Trophoblast cell (in vitro differentiated cells and primary cell): ENCODE data around the gene GRK4.

ENCODE experiments used
- DNase-seq, 2 donors: peaks; one replicate each; pipeline ENCODE4 v3.0.0-alpha.2; 2016
- H2AFZ ChIP-seq: 2 replicates; pipeline ENCODE4 v1.6.1; 2013; ENCODE audit warnings: low read length, moderate library complexity, mild to moderate bottlenecking; ENCODE audit not compliant: insufficient read depth, poor library complexity
- H2AK5ac ChIP-seq: 2 replicates; pipeline ENCODE4 v1.6.1; 2013; ENCODE audit warnings: mild to moderate bottlenecking, low read length
- H2BK120ac ChIP-seq: 2 replicates; pipeline ENCODE4 v1.6.1; 2013; ENCODE audit warnings: low read length, mild to moderate bottlenecking, moderate library complexity; ENCODE audit not compliant: insufficient read depth, poor library complexity
- H2BK12ac ChIP-seq: 2 replicates; pipeline ENCODE4 v1.6.1; 2013; ENCODE audit warnings: mild to moderate bottlenecking, low read length, moderate library complexity
- H2BK5ac ChIP-seq: 2 replicates; pipeline ENCODE4 v1.6.1; 2013; ENCODE audit warnings: low read length, low read depth, moderate library complexity, mild to moderate bottlenecking; ENCODE audit not compliant: poor library complexity
- H3K14ac ChIP-seq: 2 replicates; pipeline ENCODE4 v1.6.1; 2013; ENCODE audit warnings: mild to moderate bottlenecking, low read length
- H3K18ac ChIP-seq: 2 replicates; pipeline ENCODE4 v1.6.1; 2013; ENCODE audit warnings: mild to moderate bottlenecking, low read length
- H3K23ac ChIP-seq: 2 replicates; pipeline ENCODE4 v1.6.1; 2013; ENCODE audit warnings: low read length
- H3K27ac ChIP-seq: 2 replicates; pipeline ENCODE4 v1.5.1; 2013; ENCODE audit warnings: low read depth, mild to moderate bottlenecking, inconsistent platforms, low read length, moderate library complexity
- H3K27me3 ChIP-seq: 2 replicates; pipeline ENCODE4 v1.6.1; 2013; ENCODE audit warnings: inconsistent platforms, mild to moderate bottlenecking, low read length, moderate library complexity; ENCODE audit not compliant: insufficient read depth
- H3K36me3 ChIP-seq, 2 experiments: 1 replicate in 1 of 2; 2 replicates in 1 of 2; pipeline ENCODE4 v1.6.1; 2013; ENCODE audit warnings: low read length in 2 of 2, mild to moderate bottlenecking in 2 of 2, moderate library complexity in 1 of 2; ENCODE audit not compliant: insufficient read depth in 2 of 2, control insufficient read depth in 1 of 2
- H3K4ac ChIP-seq: 2 replicates; pipeline ENCODE4 v1.6.1; 2013; ENCODE audit warnings: low read depth, mild to moderate bottlenecking, low read length, moderate library complexity
- H3K4me1 ChIP-seq, 2 experiments: 1 replicate in 1 of 2; 2 replicates in 1 of 2; pipeline ENCODE4 v1.6.1; 2013; ENCODE audit warnings: low read length in 2 of 2, mild to moderate bottlenecking in 2 of 2, moderate library complexity in 1 of 2; ENCODE audit not compliant: insufficient read depth in 2 of 2, control insufficient read depth in 1 of 2
- H3K4me2 ChIP-seq: 2 replicates; pipeline ENCODE4 v1.6.1; 2013; ENCODE audit warnings: inconsistent platforms, mild to moderate bottlenecking, low read length, moderate library complexity
- H3K4me3 ChIP-seq: 2 replicates; pipeline ENCODE4 v1.5.1; 2013; ENCODE audit warnings: mild to moderate bottlenecking, low read depth, low read length, inconsistent platforms
- H3K79me1 ChIP-seq: one replicate; pipeline ENCODE4 v1.6.1; 2013; ENCODE audit warnings: low read length
- H3K79me2 ChIP-seq: 2 replicates; pipeline ENCODE4 v1.6.1; 2013; ENCODE audit warnings: low read length, mild to moderate bottlenecking; ENCODE audit not compliant: control insufficient read depth, insufficient read depth, poor library complexity
- H3K9ac ChIP-seq: 2 replicates; pipeline ENCODE4 v1.6.1; 2013; ENCODE audit warnings: mild to moderate bottlenecking, low read length
- H3K9me3 ChIP-seq: 2 replicates; pipeline ENCODE4 v1.6.1; 2013; ENCODE audit warnings: low read depth, mild to moderate bottlenecking, control low read depth, inconsistent platforms, low read length; ENCODE audit not compliant: insufficient read depth
- H4K12ac ChIP-seq: 2 replicates; pipeline ENCODE4 v1.6.1; 2013; ENCODE audit warnings: low read depth, mild to moderate bottlenecking, low read length, moderate library complexity
- H4K8ac ChIP-seq: 2 replicates; pipeline ENCODE4 v1.6.1; 2013; ENCODE audit warnings: low read depth, mild to moderate bottlenecking, low read length, moderate library complexity
- H4K91ac ChIP-seq: one replicate; pipeline ENCODE4 v1.6.1; 2013; ENCODE audit warnings: low read depth, mild to moderate bottlenecking, low read length, moderate library complexity
- WGBS: extraction: QIAGEN DNeasy Blood & Tissue Kit; methylation state at CpG from one replicate; pipeline ENCODE4 v1.1.7; 2013; ENCODE audit warnings: missing lambda C conversion rate; ENCODE audit not compliant: insufficient read length, insufficient coverage; ENCODE audit errors: extremely low coverage; 5-methylcytosine and 5-hydroxymethylcytosine counted together

GRK4 gene

GRCh38 chr4:2925931-2926860 lies 37.2 kb upstream of the GRK4 start:
- Histone ChIP-seq H4K91ac (no peak overlapping the region), H3K14ac (no peak overlapping the region), H3K4me2 (no peak overlapping the region), H3K4ac (no peak overlapping the region), H3K4me3 (no peak overlapping the region), H3K79me2 (no peaks in the 10 kb centered on the region), H3K4me1 (peaks cover 5 to 14% of the 10 kb centered on the region in 2 experiments), H2BK120ac (no peak overlapping the region), H3K23ac (no peak overlapping the region), H3K9me3 (peaks cover 3% of the 10 kb centered on the region), H3K9ac (no peak overlapping the region), H2BK5ac (no peak overlapping the region), H4K12ac (no peak overlapping the region), H2AK5ac (no peak overlapping the region), H3K27me3 (no peaks in the 10 kb centered on the region), H3K36me3 (peaks cover 67 to 69% of the 10 kb centered on the region in 2 experiments), H3K18ac (no peak overlapping the region), H2BK12ac (no peak overlapping the region), H3K79me1 (no peaks in the 10 kb centered on the region), H4K8ac (no peak overlapping the region), H3K27ac (no peak overlapping the region), H2AFZ (no peak overlapping the region)
- DNase-seq: no peak
- WGBS: no CpG with 5 or more reads among the region's 41 CpGs

- no peak overlapping the region for H3K4me2 ChIP-seq
- H2BK5ac ChIP-seq: no peak overlapping the region
- no CpG with 5 or more reads among the region's 18 CpGs for WGBS
- no peak overlapping the region for H3K4ac ChIP-seq
- no peak overlapping the region for H2AFZ ChIP-seq
- H4K12ac ChIP-seq: no peak overlapping the region
- H4K8ac ChIP-seq: no peak overlapping the region
- peaks cover 5 to 14% of the 10 kb centered on the region in 2 experiments for H3K4me1 ChIP-seq
- peak in 1 of 2 donors; percentile 48 for DNase-seq
- no peaks in the 10 kb centered on the region for H3K27me3 ChIP-seq
- H3K79me2 ChIP-seq: no peaks in the 10 kb centered on the region
- no peak overlapping the region for H2AK5ac ChIP-seq
- no peak overlapping the region for H2BK120ac ChIP-seq
- H3K4me3 ChIP-seq: no peak overlapping the region
- no peak overlapping the region for H2BK12ac ChIP-seq
- H3K9ac ChIP-seq: no peak overlapping the region
- peaks cover 3% of the 10 kb centered on the region for H3K9me3 ChIP-seq
- no peak overlapping the region for H3K14ac ChIP-seq
- H3K23ac ChIP-seq: no peak overlapping the region
- no peak overlapping the region for H3K27ac ChIP-seq
- H3K36me3 ChIP-seq: peaks cover 76 to 78% of the 10 kb centered on the region in 2 experiments
- no peaks in the 10 kb centered on the region for H3K79me1 ChIP-seq
- H3K18ac ChIP-seq: no peak overlapping the region
- H4K91ac ChIP-seq: no peak overlapping the region
These were observed 36.2 kb upstream of the GRK4 start for GRCh38 chr4:2927016-2927695.

GRCh38 chr4:2927696-2928075 lies 35.7 kb upstream of the GRK4 start:
- Histone ChIP-seq H3K18ac (no peak overlapping the region), H3K27ac (no peak overlapping the region), H2AK5ac (no peak overlapping the region), H3K4me1 (peaks cover 5 to 11% of the 10 kb centered on the region in 2 experiments), H3K4me3 (no peak overlapping the region), H3K36me3 (peaks cover 78 to 83% of the 10 kb centered on the region in 2 experiments), H3K4me2 (no peak overlapping the region), H3K9ac (no peak overlapping the region), H2BK120ac (no peak overlapping the region), H3K79me2 (no peaks in the 10 kb centered on the region), H4K12ac (no peak overlapping the region), H4K8ac (no peak overlapping the region), H2AFZ (no peak overlapping the region), H2BK12ac (no peak overlapping the region), H2BK5ac (no peak overlapping the region), H3K9me3 (peaks cover 3% of the 10 kb centered on the region), H4K91ac (no peak overlapping the region), H3K27me3 (no peaks in the 10 kb centered on the region), H3K23ac (no peak overlapping the region), H3K79me1 (no peaks in the 10 kb centered on the region), H3K4ac (no peak overlapping the region), H3K14ac (no peak overlapping the region)
- WGBS: no CpG with 5 or more reads among the region's 12 CpGs
- DNase-seq: no peak

- Histone ChIP-seq H3K4me2 (no peak overlapping the region), H3K23ac (no peak overlapping the region), H4K12ac (no peak overlapping the region), H4K91ac (peak overlapping the region; percentile 17), H3K4ac (peak overlapping the region; percentile 30), H3K36me3 (peaks cover 74 to 82% of the 10 kb centered on the region in 2 experiments), H3K9ac (no peak overlapping the region), H3K79me1 (no peaks in the 10 kb centered on the region), H3K27ac (peak overlapping the region; percentile 28), H2BK12ac (no peak overlapping the region), H3K14ac (no peak overlapping the region), H3K79me2 (no peaks in the 10 kb centered on the region), H2BK5ac (no peak overlapping the region), H3K4me3 (no peak overlapping the region), H4K8ac (peak overlapping the region; percentile 8), H2AK5ac (no peak overlapping the region), H3K27me3 (no peaks in the 10 kb centered on the region), H3K9me3 (peaks cover 3% of the 10 kb centered on the region), H3K4me1 (peaks cover 9 to 18% of the 10 kb centered on the region in 2 experiments), H2BK120ac (no peak overlapping the region), H2AFZ (no peak overlapping the region), H3K18ac (no peak overlapping the region)
- no CpG with 5 or more reads among the region's 32 CpGs for WGBS
- DNase-seq: peak in 1 of 2 donors; percentile 52
These were observed 34.9 kb upstream of the GRK4 start for GRCh38 chr4:2928242-2929176.
